Astrocyte of the spinal cord (primary cell): ENCODE measurements around the gene DPF1.

Experiments used
- DNase-seq: peaks from one replicate; pipeline ENCODE4 v3.0.0; 2011; ENCODE audit warnings: low read depth, low spot score
- H3K4me3 ChIP-seq: 2 replicates; pipeline ENCODE4 v1.5.1; 2011; ENCODE audit warnings: low read depth, mild to moderate bottlenecking, low read length, moderate library complexity
- in situ Hi-C: cut with HindIII; loops from 2 replicates; pipeline ENCODE4 v1.10.0; 2017; ENCODE audit warnings: low sequenced_read_pairs
- TF ChIP-seq, protein P1 (sequence below): IDR thresholded peaks from 2 replicates; pipeline ENCODE4 v1.5.1; 2012; ENCODE audit warnings: low read depth, mild to moderate bottlenecking, low read length, inconsistent platforms

The DPF1 gene

DNA sequence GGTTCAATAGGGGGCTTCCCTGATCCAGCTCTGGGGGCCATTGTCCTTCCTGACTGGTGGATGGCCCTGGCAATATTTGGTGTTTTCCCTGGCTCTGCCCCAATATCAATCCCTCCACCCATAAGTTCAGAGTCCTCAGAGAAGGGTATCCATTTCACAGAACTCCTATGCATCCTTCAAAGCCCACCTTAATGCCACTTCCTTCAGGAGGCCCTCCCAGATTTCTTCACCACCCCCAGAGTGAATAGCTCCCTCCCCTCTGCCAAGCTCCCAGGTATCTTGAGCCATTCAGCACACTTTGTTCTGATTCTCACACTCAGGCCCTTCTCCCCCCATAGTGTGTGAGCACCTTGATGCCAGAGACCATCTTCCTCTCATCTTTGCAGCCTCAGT is 26.4 kb upstream of the DPF1 start:
- DNase-seq = no peak
- TF ChIP-seq, protein P1, sequence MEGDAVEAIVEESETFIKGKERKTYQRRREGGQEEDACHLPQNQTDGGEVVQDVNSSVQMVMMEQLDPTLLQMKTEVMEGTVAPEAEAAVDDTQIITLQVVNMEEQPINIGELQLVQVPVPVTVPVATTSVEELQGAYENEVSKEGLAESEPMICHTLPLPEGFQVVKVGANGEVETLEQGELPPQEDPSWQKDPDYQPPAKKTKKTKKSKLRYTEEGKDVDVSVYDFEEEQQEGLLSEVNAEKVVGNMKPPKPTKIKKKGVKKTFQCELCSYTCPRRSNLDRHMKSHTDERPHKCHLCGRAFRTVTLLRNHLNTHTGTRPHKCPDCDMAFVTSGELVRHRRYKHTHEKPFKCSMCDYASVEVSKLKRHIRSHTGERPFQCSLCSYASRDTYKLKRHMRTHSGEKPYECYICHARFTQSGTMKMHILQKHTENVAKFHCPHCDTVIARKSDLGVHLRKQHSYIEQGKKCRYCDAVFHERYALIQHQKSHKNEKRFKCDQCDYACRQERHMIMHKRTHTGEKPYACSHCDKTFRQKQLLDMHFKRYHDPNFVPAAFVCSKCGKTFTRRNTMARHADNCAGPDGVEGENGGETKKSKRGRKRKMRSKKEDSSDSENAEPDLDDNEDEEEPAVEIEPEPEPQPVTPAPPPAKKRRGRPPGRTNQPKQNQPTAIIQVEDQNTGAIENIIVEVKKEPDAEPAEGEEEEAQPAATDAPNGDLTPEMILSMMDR = no peak
- in situ Hi-C loops = loop anchor here (25.0 kb wide), 1 partner anchor 113 kb away; no protein-coding TSS in a partner anchor
- no peak overlapping the region for H3K4me3 ChIP-seq

DNA sequence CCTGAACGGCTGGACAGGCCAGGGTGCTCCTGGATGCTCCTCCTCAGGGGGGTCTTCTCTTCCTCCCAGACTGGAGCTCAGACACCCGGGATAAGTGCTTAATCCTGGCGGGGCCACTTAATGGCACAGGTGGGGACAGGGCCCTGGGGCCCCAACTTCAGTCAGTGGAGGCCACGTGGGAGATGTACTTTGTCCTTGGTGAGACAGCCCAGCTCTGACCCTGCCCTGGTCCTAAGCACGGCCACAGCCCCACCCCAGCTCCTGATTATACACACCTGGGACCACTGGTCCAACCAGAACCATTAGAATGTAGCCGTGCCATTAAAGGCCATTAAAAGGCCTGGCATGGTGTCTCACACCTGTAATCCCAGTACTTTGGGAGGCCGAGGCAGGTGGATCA is 24.4 kb upstream of the DPF1 start:
- no peak overlapping the region for H3K4me3 ChIP-seq
- no peak for DNase-seq
- TF ChIP-seq, protein P1 = no peak
- in situ Hi-C loops = no loop called here

DNA sequence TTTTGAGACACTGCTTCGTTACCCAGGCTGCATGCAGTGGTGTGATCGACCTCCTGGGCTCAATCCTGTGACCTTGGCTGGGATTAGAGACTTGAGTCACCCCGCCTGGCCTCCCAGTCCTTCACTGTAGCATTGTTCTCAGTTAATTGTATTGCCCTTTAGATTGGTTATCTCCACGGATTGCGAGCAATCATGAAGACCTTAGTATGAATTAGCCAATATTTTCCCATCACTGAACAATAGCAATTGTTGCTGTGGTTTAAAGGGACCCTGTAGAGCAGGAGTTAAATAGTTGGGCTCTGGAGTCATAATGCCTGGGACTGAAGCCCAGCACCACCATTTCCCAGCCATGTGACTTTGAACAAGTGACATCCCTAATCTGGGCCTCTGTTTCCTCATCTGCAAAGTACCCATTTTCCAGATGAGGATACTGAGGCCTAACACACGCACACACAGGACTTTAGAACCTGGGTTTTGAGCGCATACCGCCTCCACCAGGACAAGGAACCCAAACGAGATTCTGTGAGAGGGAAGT is 23.8 kb upstream of the DPF1 start:
- no peak for DNase-seq
- in situ Hi-C loops = no loop called here
- H3K4me3 ChIP-seq = no peak overlapping the region
- TF ChIP-seq, protein P1 = no peak

DNA sequence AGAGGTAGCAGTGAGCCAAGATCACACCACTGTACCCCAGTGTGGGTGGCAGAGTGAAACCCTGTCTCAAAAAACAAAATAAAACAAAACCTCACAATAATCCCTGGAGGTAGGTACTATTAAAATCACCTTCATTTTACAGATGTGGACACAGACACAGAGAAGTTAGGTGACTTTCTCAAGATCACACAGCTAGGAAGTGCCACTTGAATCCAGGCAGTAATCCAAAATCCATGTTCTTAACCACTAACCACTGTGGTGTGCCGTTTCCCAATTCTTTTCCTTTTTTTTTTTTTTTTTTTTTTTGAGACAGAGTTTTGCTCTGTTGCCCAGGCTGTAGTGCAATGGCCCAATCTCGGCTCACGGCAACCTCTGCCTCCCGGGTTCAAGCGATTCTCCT is 23.1 kb upstream of the DPF1 start:
- in situ Hi-C loops = no loop called here
- TF ChIP-seq, protein P1 = no peak
- no peak overlapping the region for H3K4me3 ChIP-seq
- DNase-seq = no peak

DNA sequence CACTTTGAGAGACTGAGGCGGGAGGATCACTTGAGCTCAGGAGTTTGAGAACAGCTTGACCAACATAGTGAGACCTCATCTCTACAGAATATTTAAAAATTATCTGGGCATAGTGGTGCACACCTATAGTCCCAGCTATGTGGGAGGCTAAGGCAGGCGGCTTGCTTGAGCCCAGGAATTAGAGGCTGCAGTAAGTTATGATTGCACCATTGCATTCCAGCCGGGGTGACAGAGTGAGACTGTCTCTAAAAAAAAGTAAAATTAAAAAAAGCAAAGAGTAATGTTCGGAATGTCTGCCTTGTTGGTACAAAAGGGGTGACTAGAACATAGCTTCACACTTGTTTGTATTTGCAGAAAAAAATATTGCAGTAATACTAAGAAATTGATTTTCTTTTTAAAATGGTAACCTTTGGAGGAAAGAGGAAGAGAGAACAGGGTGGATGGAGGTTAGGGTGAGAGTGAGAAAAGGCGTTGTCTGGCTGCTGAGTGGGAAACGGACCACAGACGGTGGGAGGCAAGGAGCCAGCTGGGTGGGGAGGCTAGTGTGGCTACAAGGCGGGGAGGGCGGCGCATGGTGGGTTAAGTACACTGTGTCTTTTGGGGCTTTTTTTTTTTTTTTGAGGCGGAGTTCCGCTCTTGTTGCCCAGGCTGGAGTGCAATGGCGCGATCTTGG is 21.9 kb upstream of the DPF1 start:
- TF ChIP-seq, protein P1 = no peak
- no peak for DNase-seq
- in situ Hi-C loops = no loop called here
- H3K4me3 ChIP-seq = no peak overlapping the region

DNA sequence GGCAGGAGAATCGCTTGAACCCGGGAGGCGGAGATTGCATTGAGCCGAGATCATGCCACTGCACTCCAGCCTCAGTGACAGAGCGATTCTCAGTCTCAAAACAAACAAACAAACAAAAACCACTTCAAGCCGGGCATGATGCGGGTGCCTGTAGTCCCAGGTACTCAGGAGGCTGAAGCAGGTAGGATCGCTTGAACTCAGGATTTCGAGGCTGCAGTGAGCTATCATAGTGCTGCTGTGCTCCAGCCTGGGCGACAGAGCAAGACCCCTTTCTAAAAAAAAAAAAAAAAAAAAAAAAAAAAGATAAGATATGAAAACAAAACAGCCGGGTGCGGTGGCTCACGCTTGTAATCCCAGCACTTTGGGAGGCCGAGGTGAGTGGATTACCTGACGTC is 19.3 kb upstream of the DPF1 start:
- TF ChIP-seq, protein P1 = no peak
- in situ Hi-C loops = no loop called here
- DNase-seq = no peak
- no peak overlapping the region for H3K4me3 ChIP-seq
